ENCODE measurements around the gene MMRN1.

DNA sequence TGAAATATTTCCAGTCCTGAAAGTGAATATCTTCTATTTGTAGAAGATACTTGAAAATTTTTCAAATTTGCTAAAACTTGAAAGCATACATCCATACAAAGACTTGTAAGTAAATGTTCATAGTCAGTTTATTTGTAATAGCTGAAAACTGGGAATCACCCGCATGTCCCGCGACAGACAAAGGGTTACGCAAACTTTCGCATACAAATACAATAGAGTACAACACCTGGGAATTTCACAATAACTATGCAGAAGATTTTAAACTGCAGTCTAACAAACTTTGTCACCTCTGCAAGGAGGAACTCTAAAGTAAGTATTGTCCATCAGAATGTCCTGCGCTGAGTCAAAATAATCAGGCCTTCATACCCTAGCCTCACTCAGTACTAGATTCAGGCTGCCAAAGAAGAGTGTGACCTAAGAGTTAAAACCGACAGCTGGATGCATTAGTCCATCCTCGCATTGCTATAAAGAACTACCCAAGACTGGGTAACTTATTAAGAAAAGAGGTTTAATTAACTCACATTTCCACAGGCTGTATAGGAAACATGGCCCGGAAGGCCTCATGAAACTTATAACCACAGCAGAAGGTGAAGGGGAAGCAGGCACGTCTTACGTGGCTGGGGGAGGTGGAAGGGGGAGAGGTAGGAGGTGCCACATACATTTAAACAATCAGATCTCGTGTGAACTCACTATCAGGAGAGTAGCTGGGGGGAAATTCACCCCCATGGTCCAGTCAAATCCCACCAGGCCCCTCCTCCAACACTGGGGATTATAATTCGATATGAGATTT lies 60.4 kb downstream of the MMRN1 start:
- TF ChIP-seq, protein P1, sequence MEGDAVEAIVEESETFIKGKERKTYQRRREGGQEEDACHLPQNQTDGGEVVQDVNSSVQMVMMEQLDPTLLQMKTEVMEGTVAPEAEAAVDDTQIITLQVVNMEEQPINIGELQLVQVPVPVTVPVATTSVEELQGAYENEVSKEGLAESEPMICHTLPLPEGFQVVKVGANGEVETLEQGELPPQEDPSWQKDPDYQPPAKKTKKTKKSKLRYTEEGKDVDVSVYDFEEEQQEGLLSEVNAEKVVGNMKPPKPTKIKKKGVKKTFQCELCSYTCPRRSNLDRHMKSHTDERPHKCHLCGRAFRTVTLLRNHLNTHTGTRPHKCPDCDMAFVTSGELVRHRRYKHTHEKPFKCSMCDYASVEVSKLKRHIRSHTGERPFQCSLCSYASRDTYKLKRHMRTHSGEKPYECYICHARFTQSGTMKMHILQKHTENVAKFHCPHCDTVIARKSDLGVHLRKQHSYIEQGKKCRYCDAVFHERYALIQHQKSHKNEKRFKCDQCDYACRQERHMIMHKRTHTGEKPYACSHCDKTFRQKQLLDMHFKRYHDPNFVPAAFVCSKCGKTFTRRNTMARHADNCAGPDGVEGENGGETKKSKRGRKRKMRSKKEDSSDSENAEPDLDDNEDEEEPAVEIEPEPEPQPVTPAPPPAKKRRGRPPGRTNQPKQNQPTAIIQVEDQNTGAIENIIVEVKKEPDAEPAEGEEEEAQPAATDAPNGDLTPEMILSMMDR (IDR thresholded peaks at IDR 0.05; ENCODE audit: low read length), result no peak
- TF ChIP-seq EZH2 (optimal IDR thresholded peaks at IDR 0.05; ENCODE audit: low read depth, low read length), result no peak

Measured in MM.1S (cell line).